NB4 (cell line): ENCODE results near the gene ZNF407.

ENCODE experiments used
- MYC ChIP-seq: IDR thresholded peaks from 2 replicates; pipeline ENCODE4 v1.6.1; 2011; ENCODE audit warnings: low read depth, low read length
- POLR2A ChIP-seq: IDR thresholded peaks from 2 replicates; pipeline ENCODE4 v1.6.1; 2011; ENCODE audit warnings: mild to moderate bottlenecking; ENCODE audit not compliant: insufficient read length; ENCODE audit errors: extremely low read depth
- TF ChIP-seq, protein P1 (sequence below): IDR thresholded peaks from one replicate; pipeline ENCODE4 v1.5.1; 2012; ENCODE audit warnings: low read depth, low read length
- TF ChIP-seq, protein P2 (sequence below): IDR thresholded peaks from 2 replicates; pipeline ENCODE4 v1.6.1; 2011; ENCODE audit warnings: low read depth, low read length

DNA sequence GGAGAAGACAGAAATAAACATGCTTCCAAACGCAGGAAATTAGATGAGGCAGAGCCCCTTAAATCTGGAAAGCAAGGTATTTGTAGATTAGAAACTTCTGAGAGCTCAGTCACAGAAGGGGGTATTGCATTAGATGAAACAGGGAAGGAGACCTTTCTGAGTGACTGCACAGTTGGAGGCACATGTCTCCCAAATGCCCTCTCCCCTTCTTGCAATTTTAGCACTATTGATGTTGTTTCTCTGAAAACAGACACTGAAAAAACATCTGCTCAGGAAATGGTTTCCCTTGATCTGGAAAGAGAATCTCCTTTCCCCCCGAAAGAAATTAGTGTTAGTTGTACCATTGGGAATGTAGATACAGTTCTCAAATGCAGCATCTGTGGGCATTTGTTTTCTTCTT lies 33.5 kb downstream of the ZNF407 start:
- TF ChIP-seq, protein P1, sequence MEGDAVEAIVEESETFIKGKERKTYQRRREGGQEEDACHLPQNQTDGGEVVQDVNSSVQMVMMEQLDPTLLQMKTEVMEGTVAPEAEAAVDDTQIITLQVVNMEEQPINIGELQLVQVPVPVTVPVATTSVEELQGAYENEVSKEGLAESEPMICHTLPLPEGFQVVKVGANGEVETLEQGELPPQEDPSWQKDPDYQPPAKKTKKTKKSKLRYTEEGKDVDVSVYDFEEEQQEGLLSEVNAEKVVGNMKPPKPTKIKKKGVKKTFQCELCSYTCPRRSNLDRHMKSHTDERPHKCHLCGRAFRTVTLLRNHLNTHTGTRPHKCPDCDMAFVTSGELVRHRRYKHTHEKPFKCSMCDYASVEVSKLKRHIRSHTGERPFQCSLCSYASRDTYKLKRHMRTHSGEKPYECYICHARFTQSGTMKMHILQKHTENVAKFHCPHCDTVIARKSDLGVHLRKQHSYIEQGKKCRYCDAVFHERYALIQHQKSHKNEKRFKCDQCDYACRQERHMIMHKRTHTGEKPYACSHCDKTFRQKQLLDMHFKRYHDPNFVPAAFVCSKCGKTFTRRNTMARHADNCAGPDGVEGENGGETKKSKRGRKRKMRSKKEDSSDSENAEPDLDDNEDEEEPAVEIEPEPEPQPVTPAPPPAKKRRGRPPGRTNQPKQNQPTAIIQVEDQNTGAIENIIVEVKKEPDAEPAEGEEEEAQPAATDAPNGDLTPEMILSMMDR: no peak
- TF ChIP-seq POLR2A (no peak), MYC (no peak)
- TF ChIP-seq, protein P2, sequence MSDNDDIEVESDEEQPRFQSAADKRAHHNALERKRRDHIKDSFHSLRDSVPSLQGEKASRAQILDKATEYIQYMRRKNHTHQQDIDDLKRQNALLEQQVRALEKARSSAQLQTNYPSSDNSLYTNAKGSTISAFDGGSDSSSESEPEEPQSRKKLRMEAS: no peak
